Omental fat pad (tissue), 4 donors: Measurements from ENCODE around the gene RFC1. TPM values are rescaled to one million over a fixed set of nuclear protein-coding genes. Genes with fewer than 3 reads are reported as not detected.

Experiments
- ATAC-seq: fragments of 150-250 bp; one replicate; pipeline ENCODE4 v1.9.1; 2016; ENCODE audit warnings: mild to moderate bottlenecking, moderate library complexity; ENCODE audit not compliant: low FRiP score
- DNase-seq: peaks from one replicate; pipeline ENCODE4 v3.0.0-alpha.2; 2019; ENCODE audit warnings: low spot score
- total RNA-seq, 4 donors: library from RNA; depleted of rRNA; stranded (reverse); fragments of >200 nt; gene quantifications; one replicate each; pipeline ENCODE4 v1.1.0, GENCODE V29; 2016
- TF ChIP-seq, protein P1 (sequence below), 3 donors: fragments of 450-650 bp; IDR thresholded peaks; one replicate each; pipeline ENCODE4 v1.5.1; 2016 to 2017; ENCODE audit warnings: antibody characterized with exemption in 3 of 3, mild to moderate bottlenecking in 3 of 3, moderate library complexity in 2 of 3

Gene RFC1
- total RNA-seq, 4 donors from 2014 or later: 18.5 to 38.1 (median 27.8) TPM

DNA sequence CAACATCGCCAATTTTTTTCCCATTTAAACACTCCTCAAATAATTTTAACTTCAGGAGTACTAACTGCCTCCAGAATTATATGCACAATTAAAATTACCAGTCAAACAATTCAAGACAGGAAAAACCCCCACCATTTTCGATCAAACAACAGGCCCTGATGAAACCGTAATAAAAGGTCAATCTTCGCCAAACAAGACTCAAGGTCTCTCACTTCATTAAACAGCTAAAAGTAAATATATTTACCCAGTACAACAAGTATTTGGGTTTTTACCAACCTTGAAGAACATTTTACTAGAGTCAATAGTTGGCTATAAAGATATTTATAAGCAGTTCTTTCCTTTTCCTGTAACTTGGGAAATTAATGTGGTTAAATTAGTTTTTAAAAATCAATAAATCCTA lies 28.3 kb downstream of the RFC1 start:
- no peak for ATAC-seq
- TF ChIP-seq, protein P1, sequence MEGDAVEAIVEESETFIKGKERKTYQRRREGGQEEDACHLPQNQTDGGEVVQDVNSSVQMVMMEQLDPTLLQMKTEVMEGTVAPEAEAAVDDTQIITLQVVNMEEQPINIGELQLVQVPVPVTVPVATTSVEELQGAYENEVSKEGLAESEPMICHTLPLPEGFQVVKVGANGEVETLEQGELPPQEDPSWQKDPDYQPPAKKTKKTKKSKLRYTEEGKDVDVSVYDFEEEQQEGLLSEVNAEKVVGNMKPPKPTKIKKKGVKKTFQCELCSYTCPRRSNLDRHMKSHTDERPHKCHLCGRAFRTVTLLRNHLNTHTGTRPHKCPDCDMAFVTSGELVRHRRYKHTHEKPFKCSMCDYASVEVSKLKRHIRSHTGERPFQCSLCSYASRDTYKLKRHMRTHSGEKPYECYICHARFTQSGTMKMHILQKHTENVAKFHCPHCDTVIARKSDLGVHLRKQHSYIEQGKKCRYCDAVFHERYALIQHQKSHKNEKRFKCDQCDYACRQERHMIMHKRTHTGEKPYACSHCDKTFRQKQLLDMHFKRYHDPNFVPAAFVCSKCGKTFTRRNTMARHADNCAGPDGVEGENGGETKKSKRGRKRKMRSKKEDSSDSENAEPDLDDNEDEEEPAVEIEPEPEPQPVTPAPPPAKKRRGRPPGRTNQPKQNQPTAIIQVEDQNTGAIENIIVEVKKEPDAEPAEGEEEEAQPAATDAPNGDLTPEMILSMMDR (IDR thresholded peaks at IDR 0.05): no peak
- no peak for DNase-seq

- ATAC-seq (no peak), DNase-seq (no peak)
- TF ChIP-seq, protein P1 (IDR thresholded peaks at IDR 0.05): no peak
These were observed 30.6 kb downstream of the RFC1 start for GRCh38 chr4:39335566-39335965.

- no peak for ATAC-seq
- TF ChIP-seq, protein P1 (IDR thresholded peaks at IDR 0.05): no peak
- no peak for DNase-seq
These were observed 35.0 kb downstream of the RFC1 start for GRCh38 chr4:39331191-39331590.

DNA sequence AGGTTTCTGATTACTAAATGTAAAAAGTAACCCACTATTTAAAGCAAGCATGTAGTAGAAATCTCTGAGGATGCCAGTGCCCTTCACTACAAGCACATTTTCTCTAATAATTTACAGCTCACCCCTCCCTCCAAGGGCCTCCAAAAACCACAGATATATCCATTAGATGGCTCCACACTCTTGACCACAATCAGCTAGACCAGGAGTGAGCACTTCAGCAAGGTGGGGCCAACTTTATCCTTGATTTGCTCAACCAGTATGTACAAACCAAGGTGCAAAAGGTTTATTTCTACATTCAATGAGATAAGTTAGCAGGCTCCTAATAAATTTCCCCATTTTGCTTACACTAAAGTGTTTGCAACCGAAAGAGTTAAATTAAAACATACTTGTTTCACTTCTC lies 35.8 kb downstream of the RFC1 start:
- ATAC-seq (no peak), DNase-seq (no peak)
- TF ChIP-seq, protein P1 (IDR thresholded peaks at IDR 0.05): no peak

GRCh38 chr4:39326468-39326977 lies 39.6 kb downstream of the RFC1 start:
- DNase-seq: no peak
- no peak for ATAC-seq
- TF ChIP-seq, protein P1 (IDR thresholded peaks at IDR 0.05): no peak

DNA sequence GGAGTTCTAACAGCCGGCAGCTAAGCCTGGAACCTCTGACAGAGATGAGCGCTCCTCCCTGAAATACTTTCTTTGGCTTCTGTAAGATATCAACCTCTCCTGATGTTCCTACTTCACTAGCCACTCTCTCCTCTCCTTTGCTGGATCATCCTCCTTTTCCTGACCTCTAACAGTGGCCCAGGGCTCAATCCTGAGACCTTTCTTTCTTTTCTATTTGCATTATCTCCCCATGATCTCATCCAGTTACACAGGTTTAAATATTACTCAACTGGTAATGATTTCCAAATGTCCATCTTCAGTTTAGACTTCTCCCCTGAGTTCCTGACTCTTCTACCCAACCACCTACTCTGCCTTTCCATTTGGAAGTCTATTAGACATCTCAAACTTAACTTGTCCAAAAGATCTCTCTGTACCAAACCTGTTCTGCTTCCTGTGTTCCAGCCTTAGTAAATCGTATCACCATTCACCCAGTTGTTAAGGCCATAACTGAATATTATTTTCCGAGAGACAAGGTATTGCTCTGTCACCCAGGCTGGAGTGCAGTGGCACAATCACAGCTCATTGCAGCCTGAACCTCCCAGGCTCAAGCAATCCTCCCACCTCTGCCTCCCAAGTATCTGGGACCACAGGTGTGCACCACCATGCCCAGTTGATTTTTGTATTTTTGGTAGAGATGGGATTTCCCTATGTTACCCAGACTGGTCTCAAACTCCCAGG lies 41.1 kb downstream of the RFC1 start:
- no peak for ATAC-seq
- DNase-seq: no peak
- TF ChIP-seq, protein P1 (IDR thresholded peaks at IDR 0.05): no peak

DNA sequence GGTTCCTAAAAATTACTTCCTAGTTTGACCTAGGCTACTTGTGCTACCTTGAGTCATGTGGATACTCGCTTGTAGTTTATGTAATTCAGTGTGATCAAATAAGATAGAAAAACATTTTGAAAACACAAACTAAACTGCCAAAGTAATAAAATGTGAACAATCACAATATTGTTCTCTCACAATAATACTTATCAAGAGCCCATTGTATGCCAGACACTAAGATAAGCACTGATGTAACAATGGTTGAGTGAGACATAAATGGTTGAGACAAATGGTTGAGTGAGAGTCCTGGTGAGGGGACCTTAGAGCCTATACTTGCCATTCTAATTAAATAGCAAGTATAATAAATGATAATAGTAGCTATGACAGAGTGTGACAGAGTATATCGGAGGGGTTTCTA lies 41.7 kb downstream of the RFC1 start:
- DNase-seq: no peak
- ATAC-seq: no peak
- TF ChIP-seq, protein P1 (IDR thresholded peaks at IDR 0.05): no peak
